Ovary (tissue), 3 donors: ENCODE data around the gene SH3BGRL2.

Experiments used
- CTCF ChIP-seq, 3 donors: fragments of 450-650 bp in 2 of 3; fragments of 200-600 bp in 1 of 3; IDR thresholded peaks; one replicate each; pipeline versions ENCODE4 v1.5.1 to v1.8.0; 2016 to 2022; ENCODE audit warnings: antibody characterized with exemption in 3 of 3, mild to moderate bottlenecking in 1 of 3
- EP300 ChIP-seq: sonication (generic); formaldehyde crosslinking; IDR thresholded peaks from one replicate; pipeline ENCODE4 v1.6.1; 2017; ENCODE audit warnings: antibody characterized with exemption
- POLR2A ChIP-seq: fragments of 450-650 bp; IDR thresholded peaks from one replicate; pipeline ENCODE4 v1.6.1; 2017; ENCODE audit warnings: antibody characterized with exemption, mild to moderate bottlenecking, moderate library complexity
- donor health status: DM: no; HTN: no; CAD: no.

GRCh38 chr6:79613912-79614311 is 17.2 kb upstream of the SH3BGRL2 start:
- TF ChIP-seq CTCF (IDR thresholded peaks at IDR 0.05) (no peak), POLR2A (no peak), EP300 (no peak)
